WERI-Rb-1 (cell line): ENCODE results near the gene MAPKAPK3.

Source experiments
- DNase-seq: peaks from one replicate; pipeline ENCODE4 v3.0.0-alpha.2; 2020
- H3K27ac ChIP-seq: fragments of 250-450 bp; sonication (Bioruptor Pico); 2 replicates; pipeline ENCODE4 v1.5.1; 2020; ENCODE audit warnings: mild to moderate bottlenecking, moderate library complexity
- H3K27me3 ChIP-seq: fragments of 250-450 bp; sonication (Bioruptor Pico); 2 replicates; pipeline ENCODE4 v1.5.1; 2021; ENCODE audit warnings: mild to moderate bottlenecking, low read depth, moderate library complexity; ENCODE audit not compliant: insufficient read depth, severe bottlenecking
- H3K36me3 ChIP-seq: fragments of 250-450 bp; sonication (Bioruptor Pico); 2 replicates; pipeline ENCODE4 v1.5.1; 2020; ENCODE audit warnings: mild to moderate bottlenecking, moderate library complexity
- H3K4me3 ChIP-seq: 2 replicates; pipeline ENCODE4 v1.5.1; 2011; ENCODE audit warnings: low read depth, mild to moderate bottlenecking, control low read depth, low read length
- H3K9me3 ChIP-seq: fragments of 250-450 bp; sonication (Bioruptor Pico); 2 replicates; pipeline ENCODE4 v1.5.1; 2021; ENCODE audit warnings: mild to moderate bottlenecking, moderate library complexity; ENCODE audit not compliant: severe bottlenecking
- CTCF ChIP-seq: IDR thresholded peaks from 2 replicates; pipeline ENCODE4 v1.5.1; 2011; ENCODE audit warnings: low read depth, mild to moderate bottlenecking, control low read depth, inconsistent platforms, low read length

The MAPKAPK3 gene

GRCh38 chr3:50603261-50604109 is 13.5 kb upstream of the MAPKAPK3 start:
- no peak overlapping the region for H3K27ac ChIP-seq
- peaks cover 24% of the 10 kb centered on the region for H3K36me3 ChIP-seq
- DNase-seq: no peak
- H3K4me3 ChIP-seq: no peak overlapping the region
- no peak for TF ChIP-seq CTCF
- no peaks in the 10 kb centered on the region for H3K9me3 ChIP-seq
- H3K27me3 ChIP-seq: no peaks in the 10 kb centered on the region

GRCh38 chr3:50604110-50604621 is 12.8 kb upstream of the MAPKAPK3 start:
- no peaks in the 10 kb centered on the region for H3K27me3 ChIP-seq
- H3K36me3 ChIP-seq: peaks cover 28% of the 10 kb centered on the region
- no peak overlapping the region for H3K4me3 ChIP-seq
- no peak for DNase-seq
- H3K9me3 ChIP-seq: no peaks in the 10 kb centered on the region
- H3K27ac ChIP-seq: no peak overlapping the region
- no peak for TF ChIP-seq CTCF

- Histone ChIP-seq H3K27me3 (no peaks in the 10 kb centered on the region), H3K4me3 (no peak overlapping the region), H3K9me3 (no peaks in the 10 kb centered on the region), H3K36me3 (peaks cover 28% of the 10 kb centered on the region), H3K27ac (no peak overlapping the region)
- peak; percentile 41 for DNase-seq
- TF ChIP-seq CTCF: no peak
Observed at GRCh38 chr3:50604628-50605588, 12.0 kb upstream of the MAPKAPK3 start.

GRCh38 chr3:50605901-50606326 is 11.0 kb upstream of the MAPKAPK3 start:
- Histone ChIP-seq H3K27me3 (no peaks in the 10 kb centered on the region), H3K4me3 (no peak overlapping the region), H3K27ac (no peak overlapping the region; the same call in 1 of the 2 replicates), H3K36me3 (peaks cover 28% of the 10 kb centered on the region), H3K9me3 (no peaks in the 10 kb centered on the region)
- no peak for TF ChIP-seq CTCF
- no peak for DNase-seq

GRCh38 chr3:50606596-50606995 is 10.4 kb upstream of the MAPKAPK3 start:
- H3K27me3 ChIP-seq: no peaks in the 10 kb centered on the region
- peaks cover 28% of the 10 kb centered on the region for H3K36me3 ChIP-seq
- no peaks in the 10 kb centered on the region for H3K9me3 ChIP-seq
- no peak overlapping the region for H3K4me3 ChIP-seq
- no peak for TF ChIP-seq CTCF
- H3K27ac ChIP-seq: no peak overlapping the region
- DNase-seq: no peak
